GM23248 (cell line): ENCODE results near the gene CCDC157. TPM values are rescaled to one million over a fixed set of nuclear protein-coding genes. Genes with fewer than 3 reads are reported as not detected.

Experiments used
- DNase-seq: peaks from one replicate; pipeline ENCODE4 v3.0.0-alpha.2; 2015
- H2AFZ ChIP-seq: fragments of 200-600 bp; sonication (generic); 2 replicates; pipeline ENCODE4 v1.6.1; 2016; ENCODE audit warnings: antibody characterized with exemption
- H3F3A ChIP-seq: fragments of 200-600 bp; sonication (generic); 2 replicates; pipeline ENCODE4 v1.6.1; 2016; ENCODE audit warnings: mild to moderate bottlenecking, antibody characterized with exemption, mixed run types; ENCODE audit not compliant: insufficient read depth
- H3K27ac ChIP-seq: fragments of 200-600 bp; sonication (generic); 2 replicates; pipeline ENCODE4 v1.5.1; 2016; ENCODE audit warnings: mild to moderate bottlenecking
- H3K27me3 ChIP-seq: fragments of 200-600 bp; sonication (generic); replicated peaks from 2 replicates; pipeline ENCODE4 v1.6.1; 2016; ENCODE audit warnings: mild to moderate bottlenecking; ENCODE audit not compliant: insufficient read depth
- H3K36me3 ChIP-seq: fragments of 200-600 bp; sonication (generic); 2 replicates; pipeline ENCODE4 v1.6.1; 2016; ENCODE audit warnings: low read depth, mild to moderate bottlenecking
- H3K4me1 ChIP-seq: fragments of 200-600 bp; sonication (generic); 2 replicates; pipeline ENCODE4 v1.6.1; 2016; ENCODE audit warnings: mild to moderate bottlenecking; ENCODE audit not compliant: insufficient read depth
- H3K4me2 ChIP-seq: fragments of 200-600 bp; sonication (generic); one replicate; pipeline ENCODE4 v1.6.1; 2016; ENCODE audit warnings: mild to moderate bottlenecking; ENCODE audit not compliant: unreplicated experiment
- H3K4me3 ChIP-seq: fragments of 200-600 bp; sonication (generic); 2 replicates; pipeline ENCODE4 v1.5.1; 2016; ENCODE audit warnings: mild to moderate bottlenecking
- H3K79me2 ChIP-seq: fragments of 200-600 bp; sonication (generic); 2 replicates; pipeline ENCODE4 v1.6.1; 2016; ENCODE audit warnings: mild to moderate bottlenecking; ENCODE audit not compliant: insufficient read depth
- H3K9ac ChIP-seq: fragments of 200-600 bp; sonication (generic); 2 replicates; pipeline ENCODE4 v1.6.1; 2016; ENCODE audit warnings: mild to moderate bottlenecking
- H3K9me2 ChIP-seq: fragments of 200-600 bp; sonication (generic); 2 replicates; pipeline ENCODE4 v1.6.1; 2016; ENCODE audit warnings: mixed run types, mild to moderate bottlenecking, moderate library complexity; ENCODE audit not compliant: insufficient read depth
- H3K9me3 ChIP-seq: fragments of 200-600 bp; sonication (generic); one replicate; pipeline ENCODE4 v1.6.1; 2017; ENCODE audit warnings: low read depth
- H4K20me1 ChIP-seq: fragments of 200-600 bp; sonication (generic); 2 replicates; pipeline ENCODE4 v1.6.0; 2016; ENCODE audit not compliant: insufficient read depth
- EZH2 ChIP-seq: fragments of 200-600 bp; sonication (generic); IDR thresholded peaks from 2 replicates; pipeline ENCODE4 v1.6.1; 2018; ENCODE audit warnings: antibody characterized with exemption, mild to moderate bottlenecking; ENCODE audit not compliant: insufficient read depth, poor library complexity, severe bottlenecking
- EZH2phosphoT487 ChIP-seq: fragments of 200-600 bp; sonication (generic); IDR thresholded peaks from 2 replicates; pipeline ENCODE4 v1.6.1; 2018; ENCODE audit warnings: antibody characterized with exemption, moderate library complexity, mild to moderate bottlenecking, low read depth; ENCODE audit not compliant: insufficient read depth
- WGBS, 2 experiments: methylation state at CpG; one replicate each; pipeline ENCODE4 v1.1.6; 2015 to 2017; ENCODE audit warnings: low lambda C conversion rate in 2 of 2, low coverage in 1 of 2; ENCODE audit errors: missing lambda C conversion rate in 2 of 2; 5-methylcytosine and 5-hydroxymethylcytosine counted together
- in situ Hi-C: fragments of 300-500 bp; cut with MboI; formaldehyde crosslinking; loops from 2 replicates; pipeline ENCODE4 v1.15.0; 2020
- polyA plus RNA-seq: library from polyadenylated mRNA; unstranded; fragments of >200 nt; fragmentation: Nextera tagmentation; extraction: Ambion mirVana; gene quantifications from 2 replicates; pipeline ENCODE4 v1.2.1, GENCODE V29; 2016
- total RNA-seq: library from RNA; depleted of rRNA; stranded (reverse); fragments of >200 nt; shearing (Covaris generic); gene quantifications from 2 replicates; pipeline ENCODE4 v1.2.3, GENCODE V29; 2014

The CCDC157 gene
- total and polyA plus RNA-seq, 2 experiments from 2014 or later, result 2.7 to 5.0 TPM

DNA sequence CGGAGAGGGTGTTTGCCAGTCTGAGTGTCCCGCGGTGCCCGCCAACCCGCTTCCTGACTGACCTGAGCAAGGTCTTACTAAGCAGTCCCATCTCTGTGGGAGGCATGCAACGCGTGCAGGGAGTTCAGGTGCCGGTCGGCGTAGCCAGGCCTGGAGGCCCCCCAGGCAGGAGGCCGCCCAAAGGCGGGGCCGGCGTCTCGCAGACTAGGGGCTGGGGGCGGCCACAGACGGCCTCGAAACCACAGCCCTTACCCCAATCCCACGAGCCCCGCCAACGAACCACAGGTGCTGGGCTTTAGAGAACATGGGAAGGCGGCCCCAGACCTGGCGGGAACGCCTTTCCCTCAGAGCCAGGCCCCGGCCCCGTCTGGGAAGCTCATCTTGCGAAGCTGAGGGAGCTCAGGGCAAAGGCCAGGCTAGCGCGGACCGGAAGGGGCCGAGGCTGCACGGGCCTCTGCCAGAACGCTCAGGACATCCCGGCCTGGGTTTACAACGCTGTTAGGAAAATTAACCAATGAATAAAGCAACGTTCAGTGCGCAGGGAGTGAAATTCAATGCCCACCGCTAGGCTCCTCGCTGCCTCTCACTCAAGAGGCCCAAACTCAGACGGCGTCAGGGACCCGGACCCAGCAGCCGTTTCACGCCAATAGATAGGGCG lies 66.6 kb downstream of the CCDC157 start:
- WGBS, 2 experiments, result 1 to 2% methylated on average over 40 to 44 of the region's 45 CpGs

DNA sequence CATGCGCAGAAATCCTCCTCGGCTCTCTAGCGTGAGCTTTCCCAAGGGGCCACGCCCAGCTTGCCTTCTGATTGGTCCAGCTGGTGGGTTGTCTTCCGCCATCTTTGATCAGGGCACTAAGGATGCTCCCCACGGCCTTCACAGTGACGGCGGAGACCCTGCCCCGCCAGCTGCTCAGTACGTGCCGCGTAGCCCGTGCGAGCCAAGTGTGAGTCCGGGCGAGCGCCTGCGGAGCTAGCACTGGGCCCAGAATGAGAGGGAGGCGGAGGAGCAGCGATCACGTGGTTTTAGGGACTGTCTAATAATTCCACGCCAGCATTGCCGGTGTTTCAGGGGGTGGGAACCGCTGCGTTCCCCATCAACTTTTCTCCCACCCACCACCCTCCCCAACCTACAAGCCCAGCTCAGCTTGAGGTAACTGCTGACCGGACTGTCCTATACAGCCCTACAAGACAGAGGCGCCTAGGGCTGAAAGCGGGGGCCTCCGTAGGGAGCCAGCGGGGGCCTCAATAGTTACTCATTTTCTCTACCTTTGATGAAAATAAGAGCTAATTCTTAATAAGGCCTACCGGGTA lies 67.2 kb downstream of the CCDC157 start:
- no peaks in the 10 kb centered on the region for H3K9me2 ChIP-seq
- H3K27me3 ChIP-seq, result no peaks in the 10 kb centered on the region
- peak overlapping the region; percentile 69 for H2AFZ ChIP-seq
- peaks cover 44% of the 10 kb centered on the region for H3F3A ChIP-seq
- TF ChIP-seq EZH2phosphoT487 (no peak), EZH2 (no peak)
- H3K4me3 ChIP-seq, result peak overlapping the region; percentile 79
- in situ Hi-C loops, result no loop called here
- H3K9me3 ChIP-seq, result no peaks in the 10 kb centered on the region
- 0% methylated on average over 24 to 27 of the region's 31 CpGs for WGBS, 2 experiments
- DNase-seq, result peak; percentile 100
- peak overlapping the region; percentile 97 for H3K27ac ChIP-seq
- no peaks in the 10 kb centered on the region for H3K36me3 ChIP-seq
- no peaks in the 10 kb centered on the region for H4K20me1 ChIP-seq
- H3K79me2 ChIP-seq, result no peaks in the 10 kb centered on the region
- H3K4me1 ChIP-seq, result peaks cover 43% of the 10 kb centered on the region
- peak overlapping the region; percentile 88 for H3K4me2 ChIP-seq
- H3K9ac ChIP-seq, result peak overlapping the region; percentile 91

More for the DNA sequence above, 66.6 kb downstream of the CCDC157 start:
- Histone ChIP-seq H3K27me3 (no peaks in the 10 kb centered on the region), H3F3A (peaks cover 50% of the 10 kb centered on the region), H3K9ac (peak overlapping the region; percentile 91), H3K9me3 (no peaks in the 10 kb centered on the region), H4K20me1 (no peaks in the 10 kb centered on the region), H3K36me3 (no peaks in the 10 kb centered on the region), H3K4me3 (peak overlapping the region; percentile 79), H3K4me1 (peaks cover 43% of the 10 kb centered on the region), H3K27ac (peak overlapping the region; percentile 97), H3K4me2 (peak overlapping the region; percentile 81), H3K79me2 (no peaks in the 10 kb centered on the region), H2AFZ (no peak overlapping the region), H3K9me2 (no peaks in the 10 kb centered on the region)
- TF ChIP-seq EZH2 (no peak), EZH2phosphoT487 (no peak)
- in situ Hi-C loops, result no loop called here
- DNase-seq, result peak; percentile 81

GRCh38 chr22:30424534-30425326 lies 67.9 kb downstream of the CCDC157 start:
- Histone ChIP-seq H2AFZ (peak overlapping the region; percentile 69), H3K4me3 (peak overlapping the region; percentile 79)
- 32 to 37% methylated on average over 20 of the region's 20 CpGs for WGBS, 2 experiments

DNA sequence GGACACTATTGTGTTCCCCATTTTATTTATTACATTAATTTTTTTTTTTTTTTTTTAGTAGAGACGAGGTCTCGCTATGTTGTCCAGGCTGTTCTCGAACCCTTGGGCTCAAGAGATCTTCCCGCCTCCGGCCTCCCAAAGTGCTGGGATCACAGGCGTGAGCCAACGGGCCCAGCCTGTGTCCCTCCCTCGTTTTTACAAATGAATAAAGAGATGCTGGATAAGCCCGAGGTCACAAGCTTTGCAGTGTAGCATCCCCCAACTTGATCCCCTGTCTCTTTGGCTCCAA lies 68.5 kb downstream of the CCDC157 start:
- H3K9ac ChIP-seq, result peak overlapping the region; percentile 91
- H3K36me3 ChIP-seq, result no peaks in the 10 kb centered on the region
- H4K20me1 ChIP-seq, result no peaks in the 10 kb centered on the region
- peaks cover 31% of the 10 kb centered on the region for H3K4me1 ChIP-seq
- H3K9me3 ChIP-seq, result no peaks in the 10 kb centered on the region
- H3K4me2 ChIP-seq, result peak overlapping the region; percentile 88
- TF ChIP-seq EZH2 (no peak), EZH2phosphoT487 (no peak)
- peak overlapping the region; percentile 74 for H2AFZ ChIP-seq
- peak overlapping the region; percentile 79 for H3K4me3 ChIP-seq
- H3K27me3 ChIP-seq, result no peaks in the 10 kb centered on the region
- in situ Hi-C loops, result no loop called here
- peak overlapping the region; percentile 97 for H3K27ac ChIP-seq
- H3F3A ChIP-seq, result peaks cover 31% of the 10 kb centered on the region
- H3K9me2 ChIP-seq, result no peaks in the 10 kb centered on the region
- no peaks in the 10 kb centered on the region for H3K79me2 ChIP-seq
- 1 to 3% methylated on average over 9 of the region's 9 CpGs for WGBS, 2 experiments
- no peak for DNase-seq

More at GRCh38 chr22:30424534-30425326, 67.9 kb downstream of the CCDC157 start:
- Histone ChIP-seq H3K79me2 (no peaks in the 10 kb centered on the region), H3K9me3 (no peaks in the 10 kb centered on the region), H3K9me2 (no peaks in the 10 kb centered on the region), H3K4me2 (peak overlapping the region; percentile 88), H3K4me1 (peaks cover 36% of the 10 kb centered on the region), H4K20me1 (no peaks in the 10 kb centered on the region), H3K27me3 (no peaks in the 10 kb centered on the region), H3K9ac (peak overlapping the region; percentile 91), H3F3A (peaks cover 37% of the 10 kb centered on the region), H3K27ac (peak overlapping the region; percentile 97), H3K36me3 (no peaks in the 10 kb centered on the region)
- no peak for TF ChIP-seq EZH2
- in situ Hi-C loops, result no loop called here
- peak; percentile 70 for DNase-seq
